NK-92 treated with Interleukin-12 subunit alpha and Interleukin-12 subunit beta, amount 100 ng/mL, for 24 hours (cell line): Measurements from ENCODE around the gene FAM124A.

Experiments
- DNase-seq: peaks from one replicate; lab custom pipeline; 2025; lab: John Stamatoyannopoulos, UW

The FAM124A gene

GRCh38 chr13:51222037-51222685, at the start of gene FAM124A:
Gene FAM124A (plus strand): TSS chr13:51222398. CDS start chr13:51222502, 104 bp downstream.
- DNase-seq: no peak

GRCh38 chr13:51175021-51175420, 47.2 kb upstream of the FAM124A start:
- no peak for DNase-seq

- no peak for DNase-seq
Observed at GRCh38 chr13:51175639-51176038, 46.6 kb upstream of the FAM124A start.

GRCh38 chr13:51177188-51177587, 45.0 kb upstream of the FAM124A start:
- no peak for DNase-seq

- no peak for DNase-seq
Observed at GRCh38 chr13:51178456-51179074, 43.6 kb upstream of the FAM124A start.

- DNase-seq: no peak
Observed at GRCh38 chr13:51179432-51179971, 42.7 kb upstream of the FAM124A start.

GRCh38 chr13:51180853-51181511, 41.2 kb upstream of the FAM124A start:
- DNase-seq: no peak

- no peak for DNase-seq
Observed at GRCh38 chr13:51181786-51182383, 40.3 kb upstream of the FAM124A start.

- no peak for DNase-seq
Observed at GRCh38 chr13:51191743-51192142, 30.5 kb upstream of the FAM124A start.

- no peak for DNase-seq
Observed at GRCh38 chr13:51192348-51192747, 29.9 kb upstream of the FAM124A start.

- DNase-seq: no peak
Observed at GRCh38 chr13:51193387-51193786, 28.8 kb upstream of the FAM124A start.

- DNase-seq: no peak
Observed at GRCh38 chr13:51194942-51195341, 27.3 kb upstream of the FAM124A start.

GRCh38 chr13:51201886-51202285, 20.3 kb upstream of the FAM124A start:
- no peak for DNase-seq

GRCh38 chr13:51202477-51203046, 19.6 kb upstream of the FAM124A start:
- no peak for DNase-seq

GRCh38 chr13:51206584-51206983, 15.6 kb upstream of the FAM124A start:
- DNase-seq: no peak

- no peak for DNase-seq
Observed at GRCh38 chr13:51207881-51208280, 14.3 kb upstream of the FAM124A start.

GRCh38 chr13:51208716-51209115, 13.5 kb upstream of the FAM124A start:
- no peak for DNase-seq

GRCh38 chr13:51211910-51212309, 10.3 kb upstream of the FAM124A start:
- no peak for DNase-seq

- DNase-seq: no peak
Observed at GRCh38 chr13:51212758-51213157, 9.4 kb upstream of the FAM124A start.

GRCh38 chr13:51213173-51213728, 8.9 kb upstream of the FAM124A start:
- DNase-seq: no peak

GRCh38 chr13:51218626-51219025, 3.6 kb upstream of the FAM124A start:
- no peak for DNase-seq

GRCh38 chr13:51220706-51221105, 1.5 kb upstream of the FAM124A start:
- no peak for DNase-seq
